SK-N-SH (cell line): Measurements from ENCODE around the gene UGT1A7.

Source experiments
- CTCF ChIP-seq: fragments of 200-600 bp; sonication (generic); IDR thresholded peaks from 2 replicates; pipeline ENCODE4 v1.6.1; 2017; ENCODE audit warnings: antibody characterized with exemption, mild to moderate bottlenecking, moderate library complexity
- GABPA ChIP-seq: IDR thresholded peaks from 2 replicates; pipeline ENCODE4 v1.4.0; 2012; ENCODE audit warnings: low read depth, mild to moderate bottlenecking
- MXI1 ChIP-seq: IDR thresholded peaks from 2 replicates; pipeline ENCODE4 v1.6.1; 2012; ENCODE audit warnings: mild to moderate bottlenecking, low read depth, low read length, improper control_type of control experiment
- TEAD4 ChIP-seq: IDR thresholded peaks from 2 replicates; pipeline ENCODE4 v1.4.0; 2012; ENCODE audit warnings: mild to moderate bottlenecking, borderline replicate concordance; ENCODE audit not compliant: insufficient read depth

GRCh38 chr2:233672886-233673285 is 8.8 kb upstream of the UGT1A7 start:
- TF ChIP-seq CTCF (no peak), TEAD4 (no peak), GABPA (no peak), MXI1 (no peak)
